DOHH2 (cell line): ENCODE results near the gene AMTN.

ENCODE experiments used
- H3F3A ChIP-seq: fragments of 200-600 bp; sonication (generic), shearing (Covaris generic); 2 replicates; pipeline ENCODE4 v1.6.0; 2016; ENCODE audit warnings: antibody characterized with exemption, mild to moderate bottlenecking; ENCODE audit not compliant: control insufficient read depth, insufficient read depth
- H3K27ac ChIP-seq: fragments of 200-600 bp; sonication (generic); 2 replicates; pipeline ENCODE4 v1.5.1; 2014; ENCODE audit warnings: low read depth, mild to moderate bottlenecking, low read length, moderate library complexity
- H3K27me3 ChIP-seq: fragments of 200-600 bp; sonication (generic); 2 replicates; pipeline ENCODE4 v1.6.1; 2014; ENCODE audit warnings: mild to moderate bottlenecking, low read length, mixed read lengths; ENCODE audit not compliant: control insufficient read depth
- H3K36me3 ChIP-seq: fragments of 200-600 bp; sonication (generic); 2 replicates; pipeline ENCODE4 v1.6.1; 2014; ENCODE audit warnings: mild to moderate bottlenecking, low read length, moderate library complexity, mixed read lengths; ENCODE audit not compliant: control insufficient read depth
- H3K4me1 ChIP-seq: fragments of 200-600 bp; sonication (generic); 2 replicates; pipeline ENCODE4 v1.6.1; 2014; ENCODE audit warnings: mild to moderate bottlenecking, low read length, mixed read lengths; ENCODE audit not compliant: control insufficient read depth
- H3K4me2 ChIP-seq: fragments of 200-600 bp; sonication (generic); 2 replicates; pipeline ENCODE4 v1.6.0; 2014; ENCODE audit warnings: mild to moderate bottlenecking, low read length, moderate library complexity
- H3K4me3 ChIP-seq: fragments of 200-600 bp; sonication (generic); 2 replicates; pipeline ENCODE4 v1.5.1; 2014; ENCODE audit warnings: mild to moderate bottlenecking, low read length, mixed read lengths
- H3K79me2 ChIP-seq: fragments of 200-600 bp; sonication (generic); 2 replicates; pipeline ENCODE4 v1.6.1; 2014; ENCODE audit warnings: mild to moderate bottlenecking, low read length, mixed read lengths; ENCODE audit not compliant: control insufficient read depth
- H3K9me2 ChIP-seq: fragments of 200-600 bp; sonication (generic); replicated peaks from 2 replicates; pipeline ENCODE4 v1.6.1; 2014; ENCODE audit warnings: mild to moderate bottlenecking, low read length, mixed read lengths; ENCODE audit not compliant: control insufficient read depth
- H3K9me3 ChIP-seq: fragments of 200-600 bp; sonication (generic); 2 replicates; pipeline ENCODE4 v1.6.1; 2014; ENCODE audit warnings: antibody characterized with exemption, low read length, mixed read lengths; ENCODE audit not compliant: control insufficient read depth, insufficient read depth
- H4K20me1 ChIP-seq: fragments of 200-600 bp; sonication (generic); 2 replicates; pipeline ENCODE4 v1.6.0; 2014; ENCODE audit warnings: low read depth, mild to moderate bottlenecking, antibody characterized with exemption, low read length, moderate library complexity; ENCODE audit not compliant: control insufficient read depth, insufficient read depth
- EZH2phosphoT487 ChIP-seq: fragments of 200-600 bp; sonication (generic); IDR thresholded peaks from 2 replicates; pipeline ENCODE4 v1.6.1; 2017; ENCODE audit warnings: borderline replicate concordance, mild to moderate bottlenecking, antibody characterized with exemption, low read length, moderate library complexity, mixed read lengths
- TF ChIP-seq, protein P1 (sequence below): fragments of 200-600 bp; sonication (generic); IDR thresholded peaks from one replicate; pipeline ENCODE4 v1.5.1; 2014; ENCODE audit warnings: antibody characterized with exemption, mild to moderate bottlenecking, low read depth, low read length; ENCODE audit not compliant: poor library complexity, severe bottlenecking

AMTN gene

DNA sequence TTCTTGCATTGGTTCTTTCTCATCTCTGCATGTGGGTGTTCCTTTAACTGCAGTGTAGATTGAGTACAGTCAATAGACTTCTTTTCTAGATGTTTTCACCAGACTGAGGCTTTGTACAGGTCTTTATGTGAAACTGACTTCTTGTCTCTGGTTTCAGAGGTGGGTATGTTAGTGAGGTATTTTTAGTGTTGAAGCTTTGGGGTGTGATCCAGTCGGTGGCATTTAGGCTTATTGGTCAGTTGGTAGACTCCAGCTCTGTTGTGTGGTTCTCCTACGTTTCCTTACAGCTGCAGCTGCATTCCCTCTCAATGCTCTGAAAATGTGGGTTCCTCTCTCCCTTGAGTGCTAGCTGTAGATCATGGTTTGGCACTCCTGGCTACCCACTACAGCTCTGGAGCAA lies 52.4 kb downstream of the AMTN start:
- H3K4me1 ChIP-seq, result no peaks in the 10 kb centered on the region
- no peak overlapping the region for H3K4me3 ChIP-seq
- no peaks in the 10 kb centered on the region for H3K9me3 ChIP-seq

GRCh38 chr4:70571772-70572171 lies 53.4 kb downstream of the AMTN start:
- no peaks in the 10 kb centered on the region for H3K9me2 ChIP-seq
- H3F3A ChIP-seq, result no peaks in the 10 kb centered on the region
- H3K4me2 ChIP-seq, result no peak overlapping the region
- H3K4me3 ChIP-seq, result no peak overlapping the region
- H3K36me3 ChIP-seq, result no peaks in the 10 kb centered on the region
- no peaks in the 10 kb centered on the region for H3K79me2 ChIP-seq
- H3K4me1 ChIP-seq, result no peaks in the 10 kb centered on the region
- no peaks in the 10 kb centered on the region for H3K9me3 ChIP-seq
- H4K20me1 ChIP-seq, result no peaks in the 10 kb centered on the region
- TF ChIP-seq, protein P1, sequence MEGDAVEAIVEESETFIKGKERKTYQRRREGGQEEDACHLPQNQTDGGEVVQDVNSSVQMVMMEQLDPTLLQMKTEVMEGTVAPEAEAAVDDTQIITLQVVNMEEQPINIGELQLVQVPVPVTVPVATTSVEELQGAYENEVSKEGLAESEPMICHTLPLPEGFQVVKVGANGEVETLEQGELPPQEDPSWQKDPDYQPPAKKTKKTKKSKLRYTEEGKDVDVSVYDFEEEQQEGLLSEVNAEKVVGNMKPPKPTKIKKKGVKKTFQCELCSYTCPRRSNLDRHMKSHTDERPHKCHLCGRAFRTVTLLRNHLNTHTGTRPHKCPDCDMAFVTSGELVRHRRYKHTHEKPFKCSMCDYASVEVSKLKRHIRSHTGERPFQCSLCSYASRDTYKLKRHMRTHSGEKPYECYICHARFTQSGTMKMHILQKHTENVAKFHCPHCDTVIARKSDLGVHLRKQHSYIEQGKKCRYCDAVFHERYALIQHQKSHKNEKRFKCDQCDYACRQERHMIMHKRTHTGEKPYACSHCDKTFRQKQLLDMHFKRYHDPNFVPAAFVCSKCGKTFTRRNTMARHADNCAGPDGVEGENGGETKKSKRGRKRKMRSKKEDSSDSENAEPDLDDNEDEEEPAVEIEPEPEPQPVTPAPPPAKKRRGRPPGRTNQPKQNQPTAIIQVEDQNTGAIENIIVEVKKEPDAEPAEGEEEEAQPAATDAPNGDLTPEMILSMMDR, result no peak
- TF ChIP-seq EZH2phosphoT487, result no peak
- no peaks in the 10 kb centered on the region for H3K27me3 ChIP-seq
- H3K27ac ChIP-seq, result no peak overlapping the region

More for the DNA sequence above, 52.4 kb downstream of the AMTN start:
- no peaks in the 10 kb centered on the region for H3K36me3 ChIP-seq
- no peaks in the 10 kb centered on the region for H3F3A ChIP-seq
- no peak overlapping the region for H3K27ac ChIP-seq
- H3K9me2 ChIP-seq, result no peaks in the 10 kb centered on the region
- no peaks in the 10 kb centered on the region for H3K27me3 ChIP-seq
- no peak overlapping the region for H3K4me2 ChIP-seq
- TF ChIP-seq, protein P1, result no peak
- TF ChIP-seq EZH2phosphoT487, result no peak
- no peaks in the 10 kb centered on the region for H4K20me1 ChIP-seq
- H3K79me2 ChIP-seq, result no peaks in the 10 kb centered on the region

DNA sequence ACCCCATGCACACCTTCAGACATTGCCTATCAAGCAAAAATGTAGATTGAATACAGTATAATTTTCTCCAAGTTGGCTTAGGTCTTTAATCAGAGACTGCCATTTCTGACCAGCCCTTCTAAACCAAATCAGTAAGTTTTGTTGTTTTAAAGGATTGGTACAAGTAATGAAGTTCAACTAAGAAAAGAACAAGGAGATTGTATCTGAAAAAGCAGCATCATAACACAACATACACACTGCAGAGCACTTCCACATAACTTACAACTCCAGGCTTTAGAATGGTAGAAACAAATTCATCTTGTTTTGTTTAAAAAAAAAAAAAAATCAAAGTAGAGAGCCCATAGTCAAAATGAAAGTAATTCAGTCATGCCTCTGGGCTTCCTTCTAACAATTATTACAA lies 57.6 kb downstream of the AMTN start:
- Histone ChIP-seq H3K4me1 (no peaks in the 10 kb centered on the region), H3K9me3 (no peaks in the 10 kb centered on the region)

More for the DNA sequence above, 57.6 kb downstream of the AMTN start:
- Histone ChIP-seq H3F3A (no peaks in the 10 kb centered on the region), H3K9me2 (no peaks in the 10 kb centered on the region), H3K27ac (no peak overlapping the region), H3K27me3 (no peaks in the 10 kb centered on the region), H3K36me3 (no peaks in the 10 kb centered on the region), H3K79me2 (no peaks in the 10 kb centered on the region), H3K4me2 (no peak overlapping the region), H4K20me1 (no peaks in the 10 kb centered on the region), H3K4me3 (no peak overlapping the region)
- no peak for TF ChIP-seq EZH2phosphoT487
- TF ChIP-seq, protein P1, result no peak
